Prostate gland (tissue), 2 donors: ENCODE data around the gene ZSWIM1.

Source experiments
- POLR2A ChIP-seq: fragments of 450-650 bp; IDR thresholded peaks from one replicate; pipeline ENCODE4 v1.6.1; 2016; ENCODE audit warnings: antibody characterized with exemption, mild to moderate bottlenecking
- TF ChIP-seq, protein P1 (sequence below), 4 experiments: fragments of 200-600 bp in 2 of 4; fragments of 450-650 bp in 2 of 4; sonication (generic) in 2 of 4; IDR thresholded peaks; 1 replicate in 3 of 4; 2 replicates in 1 of 4; pipeline ENCODE4 v1.5.1; 2016 to 2019; ENCODE audit warnings: antibody characterized with exemption in 4 of 4, mild to moderate bottlenecking in 2 of 4, moderate library complexity in 2 of 4

DNA sequence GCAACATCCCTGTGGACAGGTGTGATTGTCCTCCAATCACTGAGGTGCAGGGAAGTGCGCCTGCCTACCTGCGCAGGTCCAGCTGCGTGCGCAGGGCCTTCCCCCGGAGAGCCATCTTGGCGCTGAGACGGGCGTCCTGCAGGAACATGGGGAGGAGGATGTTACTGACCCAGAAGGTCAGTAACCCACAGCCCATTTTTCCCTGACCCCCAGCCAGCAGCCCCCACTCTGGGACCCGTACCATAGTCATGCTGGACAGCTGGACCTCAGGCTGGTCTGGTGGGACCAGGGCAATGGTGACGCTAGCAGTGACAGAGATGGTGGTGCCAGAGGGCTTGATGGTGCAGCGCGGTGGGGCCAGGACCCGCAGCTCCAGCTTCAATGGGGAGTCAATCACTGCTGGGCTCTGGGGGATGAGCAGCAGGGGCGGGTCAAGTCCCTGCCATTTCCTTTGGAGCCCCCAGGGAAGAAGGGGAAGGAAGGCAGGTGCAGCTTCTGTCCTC, 21.2 kb downstream of the ZSWIM1 start:
- TF ChIP-seq, protein P1, sequence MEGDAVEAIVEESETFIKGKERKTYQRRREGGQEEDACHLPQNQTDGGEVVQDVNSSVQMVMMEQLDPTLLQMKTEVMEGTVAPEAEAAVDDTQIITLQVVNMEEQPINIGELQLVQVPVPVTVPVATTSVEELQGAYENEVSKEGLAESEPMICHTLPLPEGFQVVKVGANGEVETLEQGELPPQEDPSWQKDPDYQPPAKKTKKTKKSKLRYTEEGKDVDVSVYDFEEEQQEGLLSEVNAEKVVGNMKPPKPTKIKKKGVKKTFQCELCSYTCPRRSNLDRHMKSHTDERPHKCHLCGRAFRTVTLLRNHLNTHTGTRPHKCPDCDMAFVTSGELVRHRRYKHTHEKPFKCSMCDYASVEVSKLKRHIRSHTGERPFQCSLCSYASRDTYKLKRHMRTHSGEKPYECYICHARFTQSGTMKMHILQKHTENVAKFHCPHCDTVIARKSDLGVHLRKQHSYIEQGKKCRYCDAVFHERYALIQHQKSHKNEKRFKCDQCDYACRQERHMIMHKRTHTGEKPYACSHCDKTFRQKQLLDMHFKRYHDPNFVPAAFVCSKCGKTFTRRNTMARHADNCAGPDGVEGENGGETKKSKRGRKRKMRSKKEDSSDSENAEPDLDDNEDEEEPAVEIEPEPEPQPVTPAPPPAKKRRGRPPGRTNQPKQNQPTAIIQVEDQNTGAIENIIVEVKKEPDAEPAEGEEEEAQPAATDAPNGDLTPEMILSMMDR (IDR thresholded peaks at IDR 0.05) = no peak
- no peak for TF ChIP-seq POLR2A
